ENCODE measurements around the gene RPUSD3.
"Not testable (repeated sequence)": the region's sequence is repeated elsewhere in the genome, so short reads cannot be mapped to it uniquely, and the experiment has no call there.

The RPUSD3 gene

DNA sequence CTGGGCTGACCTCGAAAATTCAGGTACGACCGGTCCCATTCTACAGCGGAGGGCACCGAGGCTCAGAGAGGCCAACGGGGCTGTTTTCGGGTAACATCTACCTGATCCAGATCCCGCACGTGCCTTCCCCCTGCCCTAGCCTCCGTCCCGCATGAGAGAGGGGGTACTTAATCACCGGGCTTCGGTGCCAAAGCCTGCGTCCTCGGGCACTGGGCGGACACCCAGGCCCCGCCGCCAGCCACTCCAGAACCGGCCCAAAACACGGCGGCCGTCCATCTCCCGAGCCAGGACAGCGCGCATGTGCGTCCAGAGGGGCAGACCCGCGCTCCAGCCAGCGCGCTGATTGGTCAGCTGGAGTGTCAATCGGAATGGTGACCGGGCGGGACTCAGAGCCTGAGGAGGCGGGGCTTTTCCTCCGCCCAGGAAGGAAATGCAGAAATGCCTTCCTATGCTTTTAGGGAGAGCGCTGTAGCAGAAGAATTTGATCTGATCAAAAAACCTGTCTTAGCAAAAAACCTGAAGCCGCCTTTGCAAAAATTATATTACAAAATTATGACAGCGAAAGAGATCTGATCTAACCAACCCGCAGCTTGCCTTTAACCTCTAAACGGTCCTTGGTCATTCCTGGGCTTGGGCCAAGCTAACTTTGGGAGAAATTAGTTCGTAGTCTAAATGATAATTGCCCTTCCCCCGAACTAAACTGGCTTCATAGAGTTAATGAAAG, at the start of gene RPUSD3:
Gene RPUSD3 (minus strand): TSS at position 294 of the 724 bp plus-strand sequence. CDS start 18 bp downstream, at position 276.
- DNase-seq = peak; percentile 68 to 99 (median 95)

DNA sequence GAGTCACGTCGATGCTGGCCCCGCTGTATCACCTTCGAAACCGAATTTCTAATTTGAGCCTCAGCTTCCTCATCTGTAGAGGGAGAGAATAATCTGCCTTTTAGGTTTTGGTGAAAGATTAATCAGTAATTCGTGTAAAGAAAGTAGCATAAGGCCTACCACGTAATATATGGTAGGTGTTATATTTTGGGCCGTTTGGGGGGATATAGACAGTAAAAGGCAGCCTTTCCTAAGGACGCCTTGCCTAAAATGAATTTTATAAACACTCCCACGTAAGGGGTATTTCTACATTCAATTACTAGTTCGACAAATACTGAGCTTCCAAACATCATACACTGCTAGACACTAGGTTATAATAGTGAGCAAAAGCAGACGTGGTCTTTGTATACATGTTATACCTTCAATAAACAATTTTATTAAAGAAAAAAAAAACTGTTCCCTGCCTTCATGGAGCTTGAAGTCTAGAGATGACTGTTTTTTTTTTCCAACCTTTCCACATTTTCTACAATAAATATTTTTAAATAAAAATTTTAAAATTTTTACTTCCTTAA, 47.3 kb upstream of the RPUSD3 start:
- no peak for DNase-seq

DNA sequence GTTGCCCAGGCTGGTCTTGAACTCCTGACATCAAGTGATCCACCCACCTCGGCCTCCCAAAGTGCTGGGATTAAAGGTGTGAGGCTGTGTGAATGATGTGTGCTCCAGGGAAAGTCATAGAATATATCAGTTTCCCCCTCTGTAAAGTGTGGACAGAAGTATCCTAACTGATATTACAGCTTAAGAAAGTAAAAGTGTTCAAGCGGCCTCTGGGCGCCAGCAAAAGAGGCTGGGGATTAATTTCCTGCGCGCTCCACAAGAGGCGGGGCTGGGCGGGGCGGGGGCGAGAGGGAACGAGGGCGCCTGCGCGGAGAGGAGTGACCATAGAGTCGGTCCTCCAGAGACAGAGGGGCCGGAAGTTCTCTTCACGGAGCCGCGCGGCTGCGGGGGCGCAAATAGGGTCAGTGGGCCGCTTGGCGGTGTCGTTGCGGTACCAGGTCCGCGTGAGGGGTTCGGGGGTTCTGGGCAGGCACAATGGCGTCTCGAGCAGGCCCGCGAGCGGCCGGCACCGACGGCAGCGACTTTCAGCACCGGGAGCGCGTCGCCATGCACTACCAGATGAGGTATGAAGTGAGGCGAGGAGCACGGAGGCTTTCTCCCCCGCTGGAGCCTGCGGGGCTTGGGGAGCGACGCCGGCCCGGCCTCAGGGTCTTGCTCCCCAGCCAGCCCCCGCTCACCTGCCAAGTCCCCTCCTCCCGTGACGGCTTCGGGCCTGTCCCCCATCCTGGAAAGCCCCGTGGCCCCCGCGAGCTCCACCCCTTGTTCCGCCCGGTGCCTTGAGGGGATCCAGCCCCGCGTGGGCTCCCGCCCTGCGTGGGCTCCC, 46.7 kb upstream of the RPUSD3 start, which contains the start of gene JAGN1:
Gene JAGN1 (plus strand): TSS at position 362 of the 823 bp plus-strand sequence. CDS start 113 bp downstream, at position 475.
- peak in 55 of 56 donors; percentile 18 to 95 (median 87) for DNase-seq

- DNase-seq = no peak
Observed at GRCh38 chr3:9889405-9889804, 45.6 kb upstream of the RPUSD3 start.

GRCh38 chr3:9888540-9888939, 44.7 kb upstream of the RPUSD3 start:
- DNase-seq = no peak

- no peak for DNase-seq
Observed at GRCh38 chr3:9887480-9887879, 43.7 kb upstream of the RPUSD3 start.

GRCh38 chr3:9886328-9886727, 42.5 kb upstream of the RPUSD3 start:
- DNase-seq = no peak

DNA sequence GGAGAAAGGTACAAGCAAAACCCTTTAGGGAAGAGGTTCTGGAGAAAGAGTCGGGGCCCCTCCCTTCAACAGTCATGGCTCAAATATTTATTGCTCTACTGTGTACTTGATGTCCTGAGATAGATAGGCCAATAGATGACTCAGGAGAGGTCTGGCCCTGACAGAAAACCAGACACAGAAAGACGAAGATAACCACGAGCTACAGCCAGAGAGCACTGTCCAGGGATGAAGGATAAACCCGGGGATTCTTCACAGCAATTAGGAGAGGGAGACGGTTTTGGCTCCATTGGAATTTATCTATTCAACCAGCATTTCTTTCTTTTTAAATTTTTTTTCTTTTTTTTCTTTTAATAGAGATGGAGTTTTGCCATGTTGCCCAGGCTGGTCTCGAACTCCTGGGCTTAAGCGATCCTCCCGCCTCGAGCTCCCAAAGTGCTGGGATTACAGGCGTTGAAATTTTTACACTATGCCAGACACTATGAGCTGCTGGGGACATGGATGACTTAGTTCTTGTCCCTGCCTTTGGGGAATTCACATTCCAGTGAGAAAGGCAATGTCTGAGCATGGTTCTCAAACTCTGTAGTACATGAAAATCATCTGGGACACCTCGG, 40.9 kb upstream of the RPUSD3 start:
- no peak for DNase-seq

DNA sequence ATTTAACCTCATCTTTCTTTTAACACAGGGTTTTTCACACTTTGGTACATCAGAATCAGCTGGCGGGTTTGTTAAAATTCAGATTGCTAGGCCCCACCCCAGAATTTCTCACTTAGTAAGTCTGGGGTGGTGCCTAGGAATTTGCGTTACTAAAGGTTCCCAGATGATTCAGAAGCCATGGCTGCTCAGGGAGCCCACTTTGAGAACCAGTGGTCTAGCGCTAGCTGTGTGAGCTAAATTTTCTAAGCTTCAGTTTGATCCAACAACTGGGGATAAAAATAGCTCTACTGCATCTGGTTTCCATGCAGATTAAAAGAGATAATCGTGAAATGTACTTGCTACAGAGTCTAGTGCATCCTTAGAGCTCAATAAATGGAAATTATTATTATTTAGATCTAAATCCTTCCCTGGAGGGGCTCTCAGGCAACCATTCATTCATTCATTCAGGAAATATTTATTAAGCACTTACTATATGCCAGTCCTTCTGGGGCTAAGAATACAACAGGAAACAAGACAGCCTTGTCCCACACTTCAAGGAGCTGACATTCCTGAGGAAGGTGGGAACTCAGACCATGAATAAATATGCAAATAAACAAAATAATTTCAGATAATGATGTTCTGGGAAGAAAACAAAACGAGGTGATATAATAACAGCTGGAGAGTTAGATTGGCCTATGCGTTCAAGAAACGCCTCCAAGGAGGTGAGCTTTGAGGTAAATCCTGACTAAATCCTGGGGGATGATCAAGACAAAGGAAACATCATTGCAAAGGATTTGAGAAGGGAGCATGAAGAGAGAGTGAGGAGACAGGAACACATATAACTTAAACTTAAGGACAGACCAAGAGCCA, 40.1 kb upstream of the RPUSD3 start:
- no peak for DNase-seq

- no peak for DNase-seq
Observed at GRCh38 chr3:9881441-9881840, 37.6 kb upstream of the RPUSD3 start.

DNA sequence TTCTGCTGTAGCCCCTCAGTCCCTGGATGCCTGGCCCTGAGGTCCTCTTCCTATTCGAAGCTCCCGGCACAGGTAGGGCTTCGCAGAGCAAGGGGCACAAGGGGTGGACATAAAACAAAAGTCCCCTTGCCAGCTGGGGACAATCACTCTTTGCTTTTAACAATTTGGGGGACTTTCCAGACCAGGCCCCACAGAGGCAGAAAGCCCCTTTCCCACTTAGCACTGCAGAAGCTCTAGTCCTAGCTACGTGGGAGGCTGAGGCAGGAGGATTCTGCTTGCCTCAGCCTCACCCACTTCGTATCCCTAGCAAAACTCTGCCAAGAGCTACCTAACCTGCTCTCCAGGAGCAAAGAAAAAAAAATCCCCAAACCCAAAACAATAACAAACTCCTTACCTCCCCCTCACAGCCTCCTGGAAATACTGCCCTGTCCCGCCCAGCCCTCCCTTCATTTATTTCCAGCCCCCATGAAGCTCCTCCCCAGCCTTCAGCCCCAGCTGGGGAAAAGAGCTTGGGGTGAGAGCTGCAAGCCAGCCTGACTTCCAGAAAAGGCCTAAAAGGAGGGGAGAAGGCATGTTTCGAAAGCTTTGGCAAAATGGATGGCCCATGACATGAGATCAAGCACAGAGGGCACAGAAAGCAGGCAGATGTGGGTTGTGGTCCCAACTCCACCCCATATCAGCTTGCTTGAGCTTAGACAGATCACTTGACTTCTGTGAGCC, 36.2 kb upstream of the RPUSD3 start, which contains the start of gene CIDEC:
Gene CIDEC (minus strand): TSS at position 424 of the 720 bp plus-strand sequence. CDS start 1,767 bp downstream, outside the sequence.
- no peak for DNase-seq

DNA sequence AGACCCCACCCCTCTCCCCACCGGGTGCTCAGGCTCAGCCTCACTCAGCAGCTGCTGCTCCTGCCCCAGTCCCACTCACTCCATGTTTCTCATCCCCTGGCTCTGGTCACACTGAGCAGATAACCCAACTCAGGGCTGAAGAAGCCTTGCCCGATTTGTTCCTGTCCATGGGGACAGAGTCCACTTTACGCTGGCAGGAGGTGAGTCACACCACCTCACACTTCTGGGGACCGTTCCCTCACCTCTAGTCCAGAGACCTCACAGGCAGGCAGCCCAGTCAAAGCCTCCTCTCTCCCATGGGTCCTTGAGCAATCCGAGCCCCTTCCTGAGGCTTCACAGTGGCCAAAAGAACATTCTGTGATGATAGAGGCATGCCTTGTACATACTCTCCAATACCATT, 34.9 kb upstream of the RPUSD3 start:
- no peak for DNase-seq

DNA sequence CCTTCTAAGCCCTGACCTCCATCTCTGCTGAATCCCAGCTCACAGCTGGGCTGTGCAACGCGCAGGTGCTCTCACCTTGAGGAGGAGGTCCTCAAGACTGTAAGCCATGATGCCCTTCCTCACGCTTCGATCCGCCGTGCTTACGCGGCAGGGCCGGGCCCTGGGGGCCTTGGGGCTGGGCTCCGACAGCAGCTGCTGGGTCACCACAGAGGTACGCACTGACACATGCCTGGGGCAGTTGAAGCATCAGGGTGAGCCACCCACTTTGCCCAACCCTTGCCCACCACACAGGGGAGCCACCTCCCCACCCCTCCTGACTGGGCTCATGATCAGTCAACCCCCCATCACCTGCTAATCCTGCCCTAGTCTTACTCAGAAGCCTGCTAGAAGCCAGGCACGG, 33.2 kb upstream of the RPUSD3 start:
- DNase-seq = no peak

DNA sequence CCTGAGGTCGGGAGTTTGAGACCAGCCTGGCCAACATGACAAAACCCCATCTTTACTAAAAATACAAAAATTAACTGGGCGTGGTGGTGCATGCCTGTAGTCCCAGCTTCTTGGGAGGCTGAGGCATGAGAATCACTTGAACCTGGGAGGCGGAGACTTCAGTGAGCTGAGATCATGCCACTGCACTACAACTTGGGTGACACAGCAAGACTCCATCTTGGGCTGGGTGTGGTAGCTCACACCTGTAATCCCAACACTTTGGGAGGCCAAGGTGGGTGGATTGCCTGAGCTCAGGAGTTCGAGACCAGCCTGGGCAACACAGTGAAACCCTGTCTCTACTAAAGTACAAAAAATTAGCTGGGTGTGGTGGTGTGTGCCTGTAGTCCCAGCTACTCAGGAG, 32.4 kb upstream of the RPUSD3 start:
- not testable (repeated sequence) for DNase-seq

GRCh38 chr3:9875448-9875847, 31.6 kb upstream of the RPUSD3 start:
- no peak for DNase-seq

GRCh38 chr3:9872067-9872466, 28.3 kb upstream of the RPUSD3 start:
- DNase-seq = not testable (repeated sequence)

- no peak for DNase-seq
Observed at GRCh38 chr3:9870978-9871377, 27.2 kb upstream of the RPUSD3 start.

DNA sequence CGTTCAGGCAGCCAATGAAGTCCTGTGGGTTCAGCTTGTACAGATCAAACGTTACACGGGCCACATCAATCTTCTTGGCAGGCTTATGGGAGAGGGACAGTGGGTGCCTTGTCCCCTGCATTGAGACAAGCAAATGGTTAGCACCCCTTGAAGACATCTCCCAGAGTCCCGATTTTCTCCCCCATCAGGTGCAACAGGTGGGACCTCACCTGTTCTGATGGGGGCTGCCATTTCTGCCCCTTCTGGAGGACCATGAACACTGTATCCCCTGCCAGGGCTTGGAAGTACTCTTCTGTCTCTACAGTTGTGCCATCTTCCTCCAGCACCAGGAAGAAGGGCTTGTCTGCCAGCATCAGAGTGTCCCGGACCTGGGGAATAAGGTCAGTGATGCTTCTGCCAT, 26.1 kb upstream of the RPUSD3 start:
- no peak for DNase-seq

- DNase-seq = no peak
Observed at GRCh38 chr3:9867106-9867505, 23.3 kb upstream of the RPUSD3 start.

DNA sequence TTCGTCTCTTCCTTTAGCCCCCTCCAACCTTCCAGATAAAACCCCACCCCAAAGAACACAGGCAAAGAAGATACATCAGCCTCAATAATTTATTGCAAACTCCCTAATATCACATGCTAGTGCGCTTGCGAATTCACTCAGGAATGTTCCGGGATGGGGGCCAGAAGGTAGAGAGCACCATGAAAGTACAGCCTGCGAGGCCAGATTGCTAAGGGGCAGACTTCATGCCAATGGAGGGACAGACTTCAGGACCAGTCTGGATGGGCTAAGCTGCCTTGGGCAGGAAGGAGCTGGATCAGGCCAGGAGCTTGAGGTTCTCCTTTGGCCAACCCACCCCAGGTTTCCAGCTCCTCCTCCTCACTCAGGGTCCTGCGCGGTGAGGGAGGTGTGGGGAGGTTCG, 22.8 kb upstream of the RPUSD3 start:
- no peak for DNase-seq

All from nucleus accumbens (tissue), 56 donors.